Measurements from ENCODE around the gene SH2D3C. TPM values are rescaled to one million over a fixed set of nuclear protein-coding genes. Genes with fewer than 3 reads are reported as not detected.

Gene SH2D3C
- total and polyA plus RNA-seq, 12 donors = 2.1 to 27.1 (median 10.3) TPM

DNA sequence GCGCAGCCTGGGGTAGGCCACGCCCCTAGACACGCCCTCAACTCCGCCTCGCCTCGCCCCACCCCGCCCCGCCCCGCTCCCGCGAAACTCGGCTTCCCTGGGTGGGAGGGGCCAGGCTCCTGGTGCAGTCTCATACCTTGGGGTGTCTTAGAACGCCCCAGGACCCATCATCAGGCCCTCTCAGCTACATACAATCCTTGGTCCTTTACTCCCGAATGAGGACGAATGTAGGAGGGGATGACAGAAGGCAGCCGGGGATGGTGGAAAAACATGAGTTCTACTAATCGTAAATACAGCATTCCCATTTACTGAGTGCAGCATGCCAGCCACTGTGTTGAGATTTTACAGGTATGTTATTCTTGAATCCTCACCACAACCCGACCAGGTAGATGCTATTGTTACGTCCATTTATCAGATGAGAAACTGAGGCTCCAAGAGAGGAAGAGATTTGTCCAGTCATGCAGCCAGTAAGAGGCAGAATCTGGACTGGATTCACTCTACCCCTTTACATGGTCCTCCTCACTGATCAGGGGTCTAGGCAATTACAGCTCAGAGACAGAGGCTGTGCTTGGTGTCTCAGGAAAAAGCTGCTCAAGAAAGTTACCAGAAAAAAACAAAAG lies 6.8 kb downstream of the SH2D3C start:
- intact Hi-C loops (cut with DNase I) = no loop called here
- H3K27ac ChIP-seq = peak overlapping the region in 1 of 5 donors; percentile 27
- no peak overlapping the region for H3K4me3 ChIP-seq

DNA sequence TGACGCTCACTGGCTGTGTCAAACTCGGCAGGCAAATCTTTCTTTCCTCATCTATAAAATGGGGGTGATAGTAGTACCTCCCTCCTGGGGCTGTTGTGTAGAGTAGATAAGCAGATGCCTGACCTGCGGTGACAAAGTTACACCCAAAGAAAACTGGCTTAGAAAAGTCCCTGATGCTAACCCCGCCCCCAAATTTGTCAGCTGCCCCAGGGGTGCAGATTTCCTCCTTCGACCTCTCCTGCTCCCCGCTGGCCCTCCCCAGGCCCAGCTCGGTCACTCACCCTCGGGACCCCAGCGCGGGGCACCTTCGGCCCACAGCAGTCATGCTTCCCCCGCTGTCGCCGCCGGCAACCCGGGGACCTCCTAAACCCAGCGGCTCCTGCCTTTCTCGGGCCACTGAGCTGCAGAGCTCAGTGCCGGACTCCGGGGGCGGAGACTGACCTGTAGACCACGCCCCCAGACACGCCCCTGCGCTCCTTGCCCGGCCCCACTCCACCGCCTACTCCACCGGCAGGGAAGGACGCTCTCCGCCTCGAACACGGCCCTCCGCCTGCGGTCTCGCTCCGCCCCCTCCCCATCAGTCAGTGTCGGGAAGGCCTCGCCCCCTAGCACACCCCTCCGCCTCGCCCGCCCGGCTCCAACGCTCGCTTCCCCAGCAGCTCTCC lies 7.4 kb downstream of the SH2D3C start:
- Histone ChIP-seq H3K36me3 (replicated peaks in 1 of 2) (no peaks in the 10 kb centered on the region), H3K4me3 (peak overlapping the region in 2 of 4 donors; percentile 7 to 49), H3K27me3 (no peaks in the 10 kb centered on the region), H3K27ac (peak overlapping the region in 2 of 5 donors; percentile 27), H3K4me1 (replicated peaks in 1 of 2) (peaks cover 5 to 15% of the 10 kb centered on the region in 2 donors), H3K9me3 (replicated peaks in 1 of 3) (no peaks in the 10 kb centered on the region)
- peak; percentile 29 to 52 for TF ChIP-seq POLR2A (IDR thresholded peaks at IDR 0.05)
- TF ChIP-seq, protein P1, sequence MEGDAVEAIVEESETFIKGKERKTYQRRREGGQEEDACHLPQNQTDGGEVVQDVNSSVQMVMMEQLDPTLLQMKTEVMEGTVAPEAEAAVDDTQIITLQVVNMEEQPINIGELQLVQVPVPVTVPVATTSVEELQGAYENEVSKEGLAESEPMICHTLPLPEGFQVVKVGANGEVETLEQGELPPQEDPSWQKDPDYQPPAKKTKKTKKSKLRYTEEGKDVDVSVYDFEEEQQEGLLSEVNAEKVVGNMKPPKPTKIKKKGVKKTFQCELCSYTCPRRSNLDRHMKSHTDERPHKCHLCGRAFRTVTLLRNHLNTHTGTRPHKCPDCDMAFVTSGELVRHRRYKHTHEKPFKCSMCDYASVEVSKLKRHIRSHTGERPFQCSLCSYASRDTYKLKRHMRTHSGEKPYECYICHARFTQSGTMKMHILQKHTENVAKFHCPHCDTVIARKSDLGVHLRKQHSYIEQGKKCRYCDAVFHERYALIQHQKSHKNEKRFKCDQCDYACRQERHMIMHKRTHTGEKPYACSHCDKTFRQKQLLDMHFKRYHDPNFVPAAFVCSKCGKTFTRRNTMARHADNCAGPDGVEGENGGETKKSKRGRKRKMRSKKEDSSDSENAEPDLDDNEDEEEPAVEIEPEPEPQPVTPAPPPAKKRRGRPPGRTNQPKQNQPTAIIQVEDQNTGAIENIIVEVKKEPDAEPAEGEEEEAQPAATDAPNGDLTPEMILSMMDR (IDR thresholded peaks at IDR 0.05) = no peak
- WGBS, 4 donors = 1 to 23% (median 4%) methylated on average over 5 to 43 of the region's 43 CpGs
- intact Hi-C loops (cut with DNase I) = no loop called here
- DNase-seq = peak; percentile 99 to 100 (median 99)

More for the DNA sequence above, 6.8 kb downstream of the SH2D3C start:
- Histone ChIP-seq H3K27me3 (no peaks in the 10 kb centered on the region), H3K4me1 (replicated peaks in 1 of 2) (peaks cover 5 to 15% of the 10 kb centered on the region in 2 donors), H3K36me3 (replicated peaks in 1 of 2) (no peaks in the 10 kb centered on the region), H3K9me3 (replicated peaks in 1 of 3) (no peaks in the 10 kb centered on the region)
- no peak for DNase-seq
- WGBS, 4 donors = 4 to 16% (median 6%) methylated on average over 6 to 19 of the region's 19 CpGs
- no peak for TF ChIP-seq POLR2A (IDR thresholded peaks at IDR 0.05)
- TF ChIP-seq, protein P1 (IDR thresholded peaks at IDR 0.05) = no peak

DNA sequence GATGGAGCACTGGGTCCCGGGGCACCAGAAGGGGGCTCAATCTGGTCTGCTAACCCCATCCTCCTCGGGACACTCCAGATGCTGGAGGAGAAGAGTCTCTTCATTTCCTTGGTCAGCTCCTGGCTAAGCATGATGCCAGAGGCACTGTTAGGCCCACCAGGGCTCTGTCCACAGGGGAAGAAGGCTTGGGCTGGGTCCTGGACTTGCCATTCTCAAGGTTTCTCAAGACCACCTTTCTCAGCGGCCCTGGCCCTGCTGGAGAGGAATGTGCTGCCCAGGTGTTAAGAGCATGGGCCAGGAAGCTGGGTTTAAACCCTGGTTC lies 7.9 kb downstream of the SH2D3C start:
- TF ChIP-seq, protein P1 (IDR thresholded peaks at IDR 0.05) = no peak
- TF ChIP-seq POLR2A (IDR thresholded peaks at IDR 0.05) = no peak
- peak overlapping the region in 2 of 4 donors; percentile 7 to 49 for H3K4me3 ChIP-seq
- H3K36me3 ChIP-seq (replicated peaks in 1 of 2) = no peaks in the 10 kb centered on the region
- WGBS, 4 donors = 31 to 67% (median 50%) methylated on average over 2 to 3 of the region's 3 CpGs
- H3K9me3 ChIP-seq (replicated peaks in 1 of 3) = no peaks in the 10 kb centered on the region
- H3K27me3 ChIP-seq = no peaks in the 10 kb centered on the region
- no peak for DNase-seq
- intact Hi-C loops (cut with DNase I) = no loop called here
- peaks cover 5 to 15% of the 10 kb centered on the region in 2 donors for H3K4me1 ChIP-seq (replicated peaks in 1 of 2)
- H3K27ac ChIP-seq = peak overlapping the region in 2 of 5 donors; percentile 27

DNA sequence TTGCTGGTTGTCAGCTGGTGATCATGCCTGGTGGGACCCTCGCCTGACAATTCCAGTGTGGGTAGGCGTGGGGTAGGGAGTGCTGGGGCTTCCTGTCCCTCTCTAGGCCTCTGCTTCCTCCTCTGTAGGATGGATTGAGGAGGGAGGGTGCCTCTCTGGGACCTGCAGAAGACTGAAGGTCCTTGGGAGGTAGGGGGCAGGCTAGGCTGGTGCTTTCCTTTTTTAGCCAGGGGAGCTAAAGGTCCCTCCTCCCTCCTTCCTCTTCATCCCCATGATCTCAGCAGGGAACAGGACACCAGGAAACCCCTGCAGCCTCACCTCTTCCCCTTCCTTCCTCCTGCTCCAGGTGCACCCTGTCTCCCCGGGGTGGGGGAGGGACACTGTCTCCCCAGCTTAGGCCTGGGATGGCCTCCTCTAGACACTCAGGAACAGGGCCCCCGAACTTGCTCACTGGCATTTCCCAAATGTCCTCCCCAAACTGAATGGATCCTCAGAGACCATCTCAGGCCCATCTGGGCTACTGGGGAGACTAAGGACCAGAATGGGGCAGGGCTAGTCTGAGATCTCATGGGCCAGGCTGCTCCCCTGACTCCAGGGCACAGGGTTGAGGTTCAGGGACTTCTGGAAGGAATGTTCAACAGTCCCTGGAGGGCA lies 8.4 kb downstream of the SH2D3C start:
- no peak for DNase-seq
- no peaks in the 10 kb centered on the region for H3K27me3 ChIP-seq
- H3K4me3 ChIP-seq = no peak overlapping the region
- TF ChIP-seq, protein P1 (IDR thresholded peaks at IDR 0.05) = no peak
- TF ChIP-seq POLR2A (IDR thresholded peaks at IDR 0.05) = no peak
- peak overlapping the region in 1 of 5 donors; percentile 64 for H3K27ac ChIP-seq
- H3K9me3 ChIP-seq (replicated peaks in 1 of 3) = no peaks in the 10 kb centered on the region
- H3K4me1 ChIP-seq (replicated peaks in 1 of 2) = peaks cover 5 to 15% of the 10 kb centered on the region in 2 donors
- intact Hi-C loops (cut with DNase I) = no loop called here
- no peaks in the 10 kb centered on the region for H3K36me3 ChIP-seq (replicated peaks in 1 of 2)
- 44 to 75% (median 68%) methylated on average over 2 to 4 of the region's 4 CpGs for WGBS, 4 donors
